IMR-90 (cell line): ENCODE measurements around the gene GSE1.

Experiments used
- CTCF ChIP-seq: conservative IDR thresholded peaks from 2 replicates; pipeline ENCODE4 v1.5.1; 2012; ENCODE audit warnings: mild to moderate bottlenecking, low read depth, low read length, improper control_type of control experiment
- MAZ ChIP-seq: IDR thresholded peaks from 2 replicates; pipeline ENCODE4 v1.6.1; 2012; ENCODE audit warnings: low read depth, mild to moderate bottlenecking, low read length, improper control_type of control experiment, moderate library complexity, borderline replicate concordance
- RFX5 ChIP-seq: IDR thresholded peaks from 2 replicates; pipeline ENCODE4 v1.8.0; 2012; ENCODE audit warnings: low read depth, mild to moderate bottlenecking, low read length, moderate library complexity

GRCh38 chr16:85628645-85629044 is 15.5 kb downstream of the GSE1 start:
- no peak for TF ChIP-seq CTCF
- TF ChIP-seq RFX5: no peak
- TF ChIP-seq MAZ: no peak
